Psoas muscle (tissue), 8 donors: ENCODE data around the gene SLC22A8. TPM values are rescaled to one million over a fixed set of nuclear protein-coding genes. Genes with fewer than 3 reads are reported as not detected.

Experiments
- ATAC-seq, 4 donors: fragments of 200-7000 bp; cut with Tn5 transposase; one replicate each; pipeline ENCODE4 v1.9.1; 2020; ENCODE audit warnings: moderate library complexity in 3 of 4, mild to moderate bottlenecking in 2 of 4
- DNase-seq, 2 donors: peaks; one replicate each; pipeline ENCODE4 v3.0.0-alpha.2; 2020
- H3K27ac ChIP-seq: fragments of 200-600 bp; one replicate; pipeline ENCODE4 v1.8.0; 2022
- H3K27me3 ChIP-seq, 3 donors: fragments of 200-600 bp in 1 of 3; one replicate each; pipeline versions ENCODE4 v1.6.1 to v1.8.0; 2013 to 2022; ENCODE audit warnings: low read length in 2 of 3, mild to moderate bottlenecking in 2 of 3, moderate library complexity in 1 of 3; ENCODE audit not compliant: insufficient read depth in 3 of 3
- H3K36me3 ChIP-seq, 2 donors: fragments of 200-600 bp in 1 of 2; one replicate each; pipeline versions ENCODE4 v1.6.1 to v1.8.0; 2013 to 2022; ENCODE audit warnings: low read depth in 1 of 2, mild to moderate bottlenecking in 1 of 2, moderate library complexity in 1 of 2; ENCODE audit not compliant: insufficient read depth in 1 of 2
- H3K4me1 ChIP-seq: fragments of 200-600 bp; one replicate; pipeline ENCODE4 v1.8.0; 2022
- H3K4me3 ChIP-seq: fragments of 200-600 bp; one replicate; pipeline ENCODE4 v1.8.0; 2022; ENCODE audit warnings: mild to moderate bottlenecking
- H3K9me3 ChIP-seq: fragments of 200-600 bp; one replicate; pipeline ENCODE4 v1.8.0; 2022
- CTCF ChIP-seq: fragments of 200-600 bp; IDR thresholded peaks from one replicate; pipeline ENCODE4 v1.8.0; 2022; ENCODE audit warnings: antibody characterized with exemption
- WGBS, 3 donors: extraction: QIAGEN DNeasy Blood & Tissue Kit; methylation state at CpG; one replicate each; pipeline versions ENCODE4 v1.1.6 to v1.1.7; 2013; 5-methylcytosine and 5-hydroxymethylcytosine counted together
- intact Hi-C, 2 donors: fragments of 100-400 bp; cut with DNase I; formaldehyde crosslinking; loops; one replicate each; pipeline versions ENCODE4 v1.11.0 to v1.14.2; 2022
- polyA plus RNA-seq, 3 donors: library from polyadenylated mRNA; stranded (reverse); fragments of 200-250 nt; gene quantifications; one replicate each; pipeline ENCODE4 v1.2.3, GENCODE V29; 2013
- total RNA-seq, 4 donors: library from RNA; stranded (reverse); fragmentation: NEBNext Ultra II Directional in 2 of 4; extraction: Animal tissue kit (Norgen Biotek cat#: 25700) in 2 of 4; gene quantifications; one replicate each; pipeline versions ENCODE4 v1.2.1 to v1.2.4, GENCODE V29; 2021 to 2023
- donor health status: healthy with polysubstance abuse.
- donor health status: DM: no; HTN: no; CAD: no; lungs with moderate emphysema.
- donor health status: Bipolar disorder and iron deficiency.
- donor health status: healthy.
- donor health status: DM: yes; HTN: yes; CAD: no.
- donor health status: DM: no; HTN: no; CAD: no.
- donor health status: DM: no; HTN: no; CAD: no.
- donor health status: DM: yes; HTN: yes; CAD: no.

SLC22A8 gene
- total and polyA plus RNA-seq, 7 donors = not detected

- intact Hi-C loops = no loop called here
- Histone ChIP-seq H3K4me1 (no peaks in the 10 kb centered on the region), H3K9me3 (no peaks in the 10 kb centered on the region), H3K4me3 (no peak within 1 kb of the TSS), H3K36me3 (no peaks in the 10 kb centered on the region), H3K27me3 (peaks cover 0 to 3% (median 0%) of the 10 kb centered on the region in 3 donors), H3K27ac (no peak within 1 kb of the TSS)
- 58 to 68% (median 66%) methylated on average over 12 to 14 of the region's 14 CpGs for WGBS, 3 donors
- ATAC-seq (no peak), DNase-seq (no peak)
- no peak for TF ChIP-seq CTCF
Observed at GRCh38 chr11:62984451-62984991, 31.1 kb downstream of the SLC22A8 start, which contains the start of gene SLC22A6. Gene SLC22A6 (minus strand): TSS chr11:62984967. CDS start chr11:62984690, 277 bp downstream.

GRCh38 chr11:62983536-62984199 lies 32.0 kb downstream of the SLC22A8 start:
- intact Hi-C loops = no loop called here
- H3K27ac ChIP-seq = no peak overlapping the region
- no peaks in the 10 kb centered on the region for H3K9me3 ChIP-seq
- TF ChIP-seq CTCF = no peak
- ATAC-seq (no peak), DNase-seq (no peak)
- H3K4me3 ChIP-seq = no peak overlapping the region
- peaks cover 0 to 3% (median 0%) of the 10 kb centered on the region in 3 donors for H3K27me3 ChIP-seq
- WGBS, 3 donors = 85 to 92% (median 88%) methylated on average over 12 to 13 of the region's 13 CpGs
- H3K4me1 ChIP-seq = no peaks in the 10 kb centered on the region
- H3K36me3 ChIP-seq = no peaks in the 10 kb centered on the region

- DNase-seq (no peak), ATAC-seq (no peak)
- Histone ChIP-seq H3K27ac (no peak overlapping the region), H3K4me1 (no peaks in the 10 kb centered on the region), H3K9me3 (no peaks in the 10 kb centered on the region), H3K27me3 (peaks cover 0 to 1% (median 0%) of the 10 kb centered on the region in 3 donors), H3K4me3 (no peak overlapping the region), H3K36me3 (no peaks in the 10 kb centered on the region)
- WGBS, 3 donors = 82 to 91% (median 83%) methylated on average over 7 of the region's 7 CpGs
- intact Hi-C loops = no loop called here
- no peak for TF ChIP-seq CTCF
Observed at GRCh38 chr11:62981743-62982142, 33.9 kb downstream of the SLC22A8 start.

- WGBS, 3 donors = 24 to 34% (median 25%) methylated on average over 1 of the region's 1 CpG
- no peaks in the 10 kb centered on the region for H3K36me3 ChIP-seq
- H3K27ac ChIP-seq = no peak overlapping the region
- H3K4me3 ChIP-seq = no peak overlapping the region
- no peak for DNase-seq
- H3K4me1 ChIP-seq = no peaks in the 10 kb centered on the region
- no peak for ATAC-seq
- no peaks in the 10 kb centered on the region for H3K9me3 ChIP-seq
- TF ChIP-seq CTCF = no peak
- H3K27me3 ChIP-seq = peaks cover 0 to 1% (median 0%) of the 10 kb centered on the region in 3 donors
- intact Hi-C loops = no loop called here
Observed at GRCh38 chr11:62980133-62980760, 35.4 kb downstream of the SLC22A8 start.
